Measurements from ENCODE around the gene PEDS1.

PEDS1 gene

DNA sequence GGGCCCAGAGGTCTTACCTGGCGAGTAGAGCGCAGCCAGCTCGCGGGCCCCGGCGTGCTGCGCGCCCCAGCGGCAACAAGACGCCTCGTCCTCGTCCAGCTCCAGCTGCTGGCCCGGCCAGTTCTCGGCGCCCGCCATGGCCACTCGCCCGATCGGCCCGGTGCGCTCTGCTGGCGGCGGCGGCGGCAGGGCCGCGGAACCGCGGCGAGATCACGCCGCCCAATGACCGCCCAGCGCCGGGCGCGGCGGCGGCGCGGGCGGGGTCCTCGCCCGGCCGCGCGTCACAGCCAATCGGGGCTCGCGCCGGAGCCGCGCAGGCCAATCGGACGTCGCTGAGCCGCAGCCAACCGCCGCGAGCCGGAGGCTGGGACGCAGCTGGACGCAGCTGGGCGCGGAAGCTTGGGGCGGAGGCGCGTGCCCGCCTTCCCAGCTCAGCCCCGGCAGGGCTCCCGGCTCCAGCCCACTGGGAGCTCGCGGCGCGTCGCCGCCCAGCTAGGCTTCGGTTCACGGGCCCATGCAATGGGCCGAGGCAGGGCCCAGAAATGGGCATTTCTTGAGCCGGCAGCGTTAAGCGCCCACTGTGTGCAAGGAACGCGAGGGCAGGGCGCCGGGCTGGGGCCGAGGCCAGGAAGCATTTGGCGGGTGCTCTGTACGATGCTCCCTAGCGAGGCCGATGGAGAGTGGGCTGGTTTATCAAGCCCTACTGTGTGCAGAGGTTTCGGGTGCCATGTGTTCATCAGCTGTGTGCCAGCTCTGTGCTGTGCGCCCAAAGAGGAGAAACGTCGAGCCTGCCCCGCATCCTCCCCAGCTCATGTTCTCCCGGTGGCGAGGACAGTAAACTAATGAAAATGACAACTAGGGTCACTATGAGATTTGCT lies at the start of gene PEDS1:
Gene PEDS1 (minus strand): TSS at position 224 of the 878 bp plus-strand sequence. CDS start 86 bp downstream, at position 138.
- H3K4me3 ChIP-seq (ENCODE audit: low read depth, low read length), result peak within 1 kb of the TSS; percentile 83
- H3K4me1 ChIP-seq (ENCODE audit: control insufficient read depth, insufficient read depth, low read length), result peaks cover 4% of the 10 kb centered on the region; the same call in 1 of the 2 replicates
- H3K36me3 ChIP-seq (ENCODE audit: control insufficient read depth in 2 of 2, insufficient read depth in 1 of 2, low read length in 2 of 2), result peaks cover 0 to 29% of the 10 kb centered on the region in 2 experiments; a peak in 2 of 3 replicates
- peak within 1 kb of the TSS; percentile 83 for H3K27ac ChIP-seq (ENCODE audit: extremely low read depth, low read depth, low read length)
- H3K9me3 ChIP-seq (ENCODE audit: control insufficient read depth, insufficient read depth, low read depth, low read length), result no peaks in the 10 kb centered on the region
- POLR2A ChIA-PET, result interaction anchor here (0.9 to 2.5 kb wide), 10 partner anchors 9 to 203 kb away, joined by 3 to 26 read pairs (median 8); no protein-coding TSS in a partner anchor
- CTCF ChIA-PET, result interaction anchor here (0.7 to 3.8 kb wide), 16 partner anchors 10 to 599 kb away, joined by 3 to 44 read pairs (median 4); no protein-coding TSS in a partner anchor
- TF ChIP-seq ZNF221 (tag by site-specific recombination; IDR thresholded peaks at IDR 0.05; ENCODE audit: borderline replicate concordance), result no peak
- TF ChIP-seq, protein P1, sequence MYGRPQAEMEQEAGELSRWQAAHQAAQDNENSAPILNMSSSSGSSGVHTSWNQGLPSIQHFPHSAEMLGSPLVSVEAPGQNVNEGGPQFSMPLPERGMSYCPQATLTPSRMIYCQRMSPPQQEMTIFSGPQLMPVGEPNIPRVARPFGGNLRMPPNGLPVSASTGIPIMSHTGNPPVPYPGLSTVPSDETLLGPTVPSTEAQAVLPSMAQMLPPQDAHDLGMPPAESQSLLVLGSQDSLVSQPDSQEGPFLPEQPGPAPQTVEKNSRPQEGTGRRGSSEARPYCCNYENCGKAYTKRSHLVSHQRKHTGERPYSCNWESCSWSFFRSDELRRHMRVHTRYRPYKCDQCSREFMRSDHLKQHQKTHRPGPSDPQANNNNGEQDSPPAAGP (tag by site-specific recombination; IDR thresholded peaks at IDR 0.05), result peak; percentile 56; the same call in 1 of the 2 replicates
- TF ChIP-seq ZNF174 (tag by site-specific recombination; IDR thresholded peaks at IDR 0.05), result no peak
- TF ChIP-seq ZNF561 (tag by site-specific recombination; IDR thresholded peaks at IDR 0.05; ENCODE audit: borderline replicate concordance), result peak; percentile 86; the same call in 1 of the 2 replicates
- TF ChIP-seq SP2 (tag by site-specific recombination; IDR thresholded peaks at IDR 0.05), result peak; percentile 55
- TF ChIP-seq, protein P2, sequence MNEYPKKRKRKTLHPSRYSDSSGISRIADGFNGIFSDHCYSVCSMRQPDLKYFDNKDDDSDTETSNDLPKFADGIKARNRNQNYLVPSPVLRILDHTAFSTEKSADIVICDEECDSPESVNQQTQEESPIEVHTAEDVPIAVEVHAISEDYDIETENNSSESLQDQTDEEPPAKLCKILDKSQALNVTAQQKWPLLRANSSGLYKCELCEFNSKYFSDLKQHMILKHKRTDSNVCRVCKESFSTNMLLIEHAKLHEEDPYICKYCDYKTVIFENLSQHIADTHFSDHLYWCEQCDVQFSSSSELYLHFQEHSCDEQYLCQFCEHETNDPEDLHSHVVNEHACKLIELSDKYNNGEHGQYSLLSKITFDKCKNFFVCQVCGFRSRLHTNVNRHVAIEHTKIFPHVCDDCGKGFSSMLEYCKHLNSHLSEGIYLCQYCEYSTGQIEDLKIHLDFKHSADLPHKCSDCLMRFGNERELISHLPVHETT (tag by site-specific recombination; IDR thresholded peaks at IDR 0.05), result no peak
- no peak for TF ChIP-seq ZNF433 (tag by site-specific recombination; IDR thresholded peaks at IDR 0.05; ENCODE audit: low read depth)
- TF ChIP-seq SP7 (tag by site-specific recombination; IDR thresholded peaks at IDR 0.05), result peak; percentile 76
- no peak for TF ChIP-seq PRDM1 (tag by site-specific recombination; IDR thresholded peaks at IDR 0.05)
- TF ChIP-seq ZNF394 (tag by site-specific recombination; IDR thresholded peaks at IDR 0.05; ENCODE audit: borderline replicate concordance), result peak; percentile 32; the same call in 1 of the 2 replicates
- peak; percentile 100 for TF ChIP-seq ZBTB8A (tag by site-specific recombination; IDR thresholded peaks at IDR 0.05)
- TF ChIP-seq ZNF600 (tag by site-specific recombination; IDR thresholded peaks at IDR 0.05), result peak; percentile 67
- TF ChIP-seq ZNF830 (tag by site-specific recombination; IDR thresholded peaks at IDR 0.05; ENCODE audit: low read depth), result no peak
- TF ChIP-seq, protein P3, sequence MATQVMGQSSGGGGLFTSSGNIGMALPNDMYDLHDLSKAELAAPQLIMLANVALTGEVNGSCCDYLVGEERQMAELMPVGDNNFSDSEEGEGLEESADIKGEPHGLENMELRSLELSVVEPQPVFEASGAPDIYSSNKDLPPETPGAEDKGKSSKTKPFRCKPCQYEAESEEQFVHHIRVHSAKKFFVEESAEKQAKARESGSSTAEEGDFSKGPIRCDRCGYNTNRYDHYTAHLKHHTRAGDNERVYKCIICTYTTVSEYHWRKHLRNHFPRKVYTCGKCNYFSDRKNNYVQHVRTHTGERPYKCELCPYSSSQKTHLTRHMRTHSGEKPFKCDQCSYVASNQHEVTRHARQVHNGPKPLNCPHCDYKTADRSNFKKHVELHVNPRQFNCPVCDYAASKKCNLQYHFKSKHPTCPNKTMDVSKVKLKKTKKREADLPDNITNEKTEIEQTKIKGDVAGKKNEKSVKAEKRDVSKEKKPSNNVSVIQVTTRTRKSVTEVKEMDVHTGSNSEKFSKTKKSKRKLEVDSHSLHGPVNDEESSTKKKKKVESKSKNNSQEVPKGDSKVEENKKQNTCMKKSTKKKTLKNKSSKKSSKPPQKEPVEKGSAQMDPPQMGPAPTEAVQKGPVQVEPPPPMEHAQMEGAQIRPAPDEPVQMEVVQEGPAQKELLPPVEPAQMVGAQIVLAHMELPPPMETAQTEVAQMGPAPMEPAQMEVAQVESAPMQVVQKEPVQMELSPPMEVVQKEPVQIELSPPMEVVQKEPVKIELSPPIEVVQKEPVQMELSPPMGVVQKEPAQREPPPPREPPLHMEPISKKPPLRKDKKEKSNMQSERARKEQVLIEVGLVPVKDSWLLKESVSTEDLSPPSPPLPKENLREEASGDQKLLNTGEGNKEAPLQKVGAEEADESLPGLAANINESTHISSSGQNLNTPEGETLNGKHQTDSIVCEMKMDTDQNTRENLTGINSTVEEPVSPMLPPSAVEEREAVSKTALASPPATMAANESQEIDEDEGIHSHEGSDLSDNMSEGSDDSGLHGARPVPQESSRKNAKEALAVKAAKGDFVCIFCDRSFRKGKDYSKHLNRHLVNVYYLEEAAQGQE (tag by site-specific recombination; IDR thresholded peaks at IDR 0.05), result 0 out of 2 replicates have a peak, but pooled peaks have one; percentile 25
- peak; percentile 55 for TF ChIP-seq OSR2 (tag by site-specific recombination; IDR thresholded peaks at IDR 0.05)
- peak; percentile 66; the same call in 1 of the 2 replicates for TF ChIP-seq KLF8 (tag by site-specific recombination; IDR thresholded peaks at IDR 0.05)
- TF ChIP-seq ZBTB20 (tag by site-specific recombination; IDR thresholded peaks at IDR 0.05), result peak; percentile 65; the same call in 1 of the 2 replicates
- TF ChIP-seq ZNF140 (tag by site-specific recombination; IDR thresholded peaks at IDR 0.05), result no peak
- TF ChIP-seq, protein P4, sequence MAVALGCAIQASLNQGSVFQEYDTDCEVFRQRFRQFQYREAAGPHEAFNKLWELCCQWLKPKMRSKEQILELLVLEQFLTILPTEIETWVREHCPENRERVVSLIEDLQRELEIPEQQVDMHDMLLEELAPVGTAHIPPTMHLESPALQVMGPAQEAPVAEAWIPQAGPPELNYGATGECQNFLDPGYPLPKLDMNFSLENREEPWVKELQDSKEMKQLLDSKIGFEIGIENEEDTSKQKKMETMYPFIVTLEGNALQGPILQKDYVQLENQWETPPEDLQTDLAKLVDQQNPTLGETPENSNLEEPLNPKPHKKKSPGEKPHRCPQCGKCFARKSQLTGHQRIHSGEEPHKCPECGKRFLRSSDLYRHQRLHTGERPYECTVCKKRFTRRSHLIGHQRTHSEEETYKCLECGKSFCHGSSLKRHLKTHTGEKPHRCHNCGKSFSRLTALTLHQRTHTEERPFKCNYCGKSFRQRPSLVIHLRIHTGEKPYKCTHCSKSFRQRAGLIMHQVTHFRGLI (tag by site-specific recombination; IDR thresholded peaks at IDR 0.05), result peak; percentile 77
- TF ChIP-seq, protein P5, sequence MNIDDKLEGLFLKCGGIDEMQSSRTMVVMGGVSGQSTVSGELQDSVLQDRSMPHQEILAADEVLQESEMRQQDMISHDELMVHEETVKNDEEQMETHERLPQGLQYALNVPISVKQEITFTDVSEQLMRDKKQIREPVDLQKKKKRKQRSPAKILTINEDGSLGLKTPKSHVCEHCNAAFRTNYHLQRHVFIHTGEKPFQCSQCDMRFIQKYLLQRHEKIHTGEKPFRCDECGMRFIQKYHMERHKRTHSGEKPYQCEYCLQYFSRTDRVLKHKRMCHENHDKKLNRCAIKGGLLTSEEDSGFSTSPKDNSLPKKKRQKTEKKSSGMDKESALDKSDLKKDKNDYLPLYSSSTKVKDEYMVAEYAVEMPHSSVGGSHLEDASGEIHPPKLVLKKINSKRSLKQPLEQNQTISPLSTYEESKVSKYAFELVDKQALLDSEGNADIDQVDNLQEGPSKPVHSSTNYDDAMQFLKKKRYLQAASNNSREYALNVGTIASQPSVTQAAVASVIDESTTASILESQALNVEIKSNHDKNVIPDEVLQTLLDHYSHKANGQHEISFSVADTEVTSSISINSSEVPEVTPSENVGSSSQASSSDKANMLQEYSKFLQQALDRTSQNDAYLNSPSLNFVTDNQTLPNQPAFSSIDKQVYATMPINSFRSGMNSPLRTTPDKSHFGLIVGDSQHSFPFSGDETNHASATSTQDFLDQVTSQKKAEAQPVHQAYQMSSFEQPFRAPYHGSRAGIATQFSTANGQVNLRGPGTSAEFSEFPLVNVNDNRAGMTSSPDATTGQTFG (tag by site-specific recombination; IDR thresholded peaks at IDR 0.05; ENCODE audit: borderline replicate concordance), result no peak
- peak; percentile 58 for TF ChIP-seq ZSCAN30 (tag by site-specific recombination; IDR thresholded peaks at IDR 0.05)
- TF ChIP-seq, protein P6, sequence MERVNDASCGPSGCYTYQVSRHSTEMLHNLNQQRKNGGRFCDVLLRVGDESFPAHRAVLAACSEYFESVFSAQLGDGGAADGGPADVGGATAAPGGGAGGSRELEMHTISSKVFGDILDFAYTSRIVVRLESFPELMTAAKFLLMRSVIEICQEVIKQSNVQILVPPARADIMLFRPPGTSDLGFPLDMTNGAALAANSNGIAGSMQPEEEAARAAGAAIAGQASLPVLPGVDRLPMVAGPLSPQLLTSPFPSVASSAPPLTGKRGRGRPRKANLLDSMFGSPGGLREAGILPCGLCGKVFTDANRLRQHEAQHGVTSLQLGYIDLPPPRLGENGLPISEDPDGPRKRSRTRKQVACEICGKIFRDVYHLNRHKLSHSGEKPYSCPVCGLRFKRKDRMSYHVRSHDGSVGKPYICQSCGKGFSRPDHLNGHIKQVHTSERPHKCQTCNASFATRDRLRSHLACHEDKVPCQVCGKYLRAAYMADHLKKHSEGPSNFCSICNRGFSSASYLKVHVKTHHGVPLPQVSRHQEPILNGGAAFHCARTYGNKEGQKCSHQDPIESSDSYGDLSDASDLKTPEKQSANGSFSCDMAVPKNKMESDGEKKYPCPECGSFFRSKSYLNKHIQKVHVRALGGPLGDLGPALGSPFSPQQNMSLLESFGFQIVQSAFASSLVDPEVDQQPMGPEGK (tag by site-specific recombination; IDR thresholded peaks at IDR 0.05), result 0 out of 2 replicates have a peak, but pooled peaks have one; percentile 23
